GM19463 (cell line): Measurements from ENCODE around the gene BFSP1.

Experiments
- ATAC-seq: cut with Tn5 transposase; IDR thresholded peaks from one replicate; pipeline ENCODE4 v1.9.1; 2021; ENCODE audit warnings: mild to moderate bottlenecking, moderate library complexity; ENCODE audit not compliant: unreplicated experiment

Gene BFSP1

GRCh38 chr20:17469246-17470030 is 61.7 kb downstream of the BFSP1 start:
- ATAC-seq = no peak

- ATAC-seq = no peak
Observed at GRCh38 chr20:17468073-17468840, 62.9 kb downstream of the BFSP1 start.

- no peak for ATAC-seq
Observed at GRCh38 chr20:17467120-17467655, 64.0 kb downstream of the BFSP1 start.

GRCh38 chr20:17466641-17467040 is 64.5 kb downstream of the BFSP1 start:
- ATAC-seq = no peak

- ATAC-seq = no peak
Observed at GRCh38 chr20:17465236-17465635, 65.9 kb downstream of the BFSP1 start.

GRCh38 chr20:17463711-17464110 is 67.5 kb downstream of the BFSP1 start:
- ATAC-seq = no peak

- ATAC-seq = no peak
Observed at GRCh38 chr20:17461941-17462340, 69.2 kb downstream of the BFSP1 start.

GRCh38 chr20:17460119-17460518 is 71.1 kb downstream of the BFSP1 start:
- no peak for ATAC-seq

GRCh38 chr20:17457588-17458190 is 73.5 kb downstream of the BFSP1 start:
- ATAC-seq = no peak

GRCh38 chr20:17457079-17457478 is 74.1 kb downstream of the BFSP1 start:
- no peak for ATAC-seq

- ATAC-seq = no peak
Observed at GRCh38 chr20:17456279-17456678, 74.9 kb downstream of the BFSP1 start.

GRCh38 chr20:17453592-17453991 is 77.6 kb downstream of the BFSP1 start:
- no peak for ATAC-seq

- ATAC-seq = no peak
Observed at GRCh38 chr20:17452441-17452840, 78.7 kb downstream of the BFSP1 start.

GRCh38 chr20:17449031-17449430 is 82.1 kb downstream of the BFSP1 start:
- no peak for ATAC-seq

- ATAC-seq = no peak
Observed at GRCh38 chr20:17448071-17448470, 83.1 kb downstream of the BFSP1 start.

GRCh38 chr20:17446171-17446570 is 85.0 kb downstream of the BFSP1 start:
- no peak for ATAC-seq

GRCh38 chr20:17445543-17445942 is 85.6 kb downstream of the BFSP1 start:
- no peak for ATAC-seq

- ATAC-seq = no peak
Observed at GRCh38 chr20:17444091-17444490, 87.1 kb downstream of the BFSP1 start.
